Activated T-cell treated with anti-CD3 and anti-CD28 coated beads, Interleukin-2, amount 50 U/mL, for 4 hours (primary cell): Measurements from ENCODE around the gene KCNJ15. TPM values are rescaled to one million over a fixed set of nuclear protein-coding genes. Genes with fewer than 3 reads are reported as not detected.

Source experiments
- ATAC-seq, 2 donors: fragments of 200-7000 bp; cut with Tn5 transposase; one replicate each; pipeline ENCODE4 v1.10.0; 2021
- DNase-seq: peaks from one replicate; pipeline ENCODE4 v3.0.0-alpha.2; 2020
- H3K27me3 Mint-ChIP-seq: one replicate; pipeline ENCODE4 v1.8.0; 2021; ENCODE audit warnings: low read depth, mixed read lengths
- H3K36me3 Mint-ChIP-seq: one replicate; pipeline ENCODE4 v1.8.0; 2022; ENCODE audit warnings: mixed read lengths; ENCODE audit not compliant: insufficient read depth
- H3K4me1 Mint-ChIP-seq: one replicate; pipeline ENCODE4 v1.8.0; 2021; ENCODE audit warnings: low read depth, mixed read lengths
- H3K4me3 Mint-ChIP-seq: one replicate; pipeline ENCODE4 v1.8.0; 2021; ENCODE audit warnings: mild to moderate bottlenecking, moderate library complexity, mixed read lengths
- H3K9me3 Mint-ChIP-seq: one replicate; pipeline ENCODE4 v1.8.0; 2021; ENCODE audit warnings: mixed read lengths
- total RNA-seq, 3 donors: library from RNA; stranded (reverse); gene quantifications; one replicate each; pipeline ENCODE4 v1.2.1, GENCODE V29; 2021

KCNJ15 gene
- total RNA-seq, 3 donors from 2014 or later = 0.29 to 0.46 (median 0.40) TPM

- H3K9me3 Mint-ChIP-seq = no peaks in the 10 kb centered on the region
- no peaks in the 10 kb centered on the region for H3K36me3 Mint-ChIP-seq
- H3K4me3 Mint-ChIP-seq = no peak overlapping the region
- DNase-seq = no peak
- peak; percentile 36 to 46 for ATAC-seq
- H3K27me3 Mint-ChIP-seq = no peaks in the 10 kb centered on the region
- peaks cover 25% of the 10 kb centered on the region for H3K4me1 Mint-ChIP-seq
Measured at GRCh38 chr21:38327984-38328383, 71.2 kb downstream of the KCNJ15 start.

GRCh38 chr21:38329162-38329561 is 72.4 kb downstream of the KCNJ15 start:
- Mint-ChIP-seq H3K27me3 (no peaks in the 10 kb centered on the region), H3K4me3 (no peak overlapping the region), H3K9me3 (no peaks in the 10 kb centered on the region), H3K36me3 (no peaks in the 10 kb centered on the region), H3K4me1 (peaks cover 13% of the 10 kb centered on the region)
- no peak for ATAC-seq
- no peak for DNase-seq

- Mint-ChIP-seq H3K36me3 (no peaks in the 10 kb centered on the region), H3K9me3 (no peaks in the 10 kb centered on the region), H3K27me3 (no peaks in the 10 kb centered on the region), H3K4me3 (no peak overlapping the region), H3K4me1 (no peaks in the 10 kb centered on the region)
- ATAC-seq (no peak), DNase-seq (no peak)
Measured at GRCh38 chr21:38330666-38331065, 73.9 kb downstream of the KCNJ15 start.

GRCh38 chr21:38333301-38334272 is 76.8 kb downstream of the KCNJ15 start:
- no peak overlapping the region for H3K4me3 Mint-ChIP-seq
- H3K9me3 Mint-ChIP-seq = no peaks in the 10 kb centered on the region
- no peak for DNase-seq
- no peaks in the 10 kb centered on the region for H3K36me3 Mint-ChIP-seq
- H3K27me3 Mint-ChIP-seq = no peaks in the 10 kb centered on the region
- no peak for ATAC-seq
- H3K4me1 Mint-ChIP-seq = no peaks in the 10 kb centered on the region

- no peaks in the 10 kb centered on the region for H3K36me3 Mint-ChIP-seq
- H3K4me1 Mint-ChIP-seq = no peaks in the 10 kb centered on the region
- H3K27me3 Mint-ChIP-seq = no peaks in the 10 kb centered on the region
- DNase-seq (no peak), ATAC-seq (no peak)
- no peaks in the 10 kb centered on the region for H3K9me3 Mint-ChIP-seq
- H3K4me3 Mint-ChIP-seq = no peak overlapping the region
Measured at GRCh38 chr21:38334866-38335265, 78.1 kb downstream of the KCNJ15 start.

GRCh38 chr21:38337793-38338192 is 81.0 kb downstream of the KCNJ15 start:
- Mint-ChIP-seq H3K9me3 (no peaks in the 10 kb centered on the region), H3K4me1 (no peaks in the 10 kb centered on the region), H3K4me3 (no peak overlapping the region), H3K27me3 (no peaks in the 10 kb centered on the region), H3K36me3 (no peaks in the 10 kb centered on the region)
- DNase-seq (no peak), ATAC-seq (no peak)

- H3K9me3 Mint-ChIP-seq = no peaks in the 10 kb centered on the region
- ATAC-seq = no peak
- no peak for DNase-seq
- no peaks in the 10 kb centered on the region for H3K27me3 Mint-ChIP-seq
- H3K36me3 Mint-ChIP-seq = no peaks in the 10 kb centered on the region
- no peak overlapping the region for H3K4me3 Mint-ChIP-seq
- H3K4me1 Mint-ChIP-seq = no peaks in the 10 kb centered on the region
Measured at GRCh38 chr21:38340131-38340530, 83.3 kb downstream of the KCNJ15 start.

GRCh38 chr21:38341546-38342012 is 84.8 kb downstream of the KCNJ15 start:
- Mint-ChIP-seq H3K4me1 (no peaks in the 10 kb centered on the region), H3K27me3 (no peaks in the 10 kb centered on the region), H3K9me3 (no peaks in the 10 kb centered on the region), H3K36me3 (no peaks in the 10 kb centered on the region), H3K4me3 (no peak overlapping the region)
- no peak for DNase-seq
- ATAC-seq = no peak

GRCh38 chr21:38342739-38343138 is 85.9 kb downstream of the KCNJ15 start:
- H3K9me3 Mint-ChIP-seq = no peaks in the 10 kb centered on the region
- DNase-seq (no peak), ATAC-seq (no peak)
- H3K4me3 Mint-ChIP-seq = no peak overlapping the region
- no peaks in the 10 kb centered on the region for H3K4me1 Mint-ChIP-seq
- H3K27me3 Mint-ChIP-seq = no peaks in the 10 kb centered on the region
- no peaks in the 10 kb centered on the region for H3K36me3 Mint-ChIP-seq

GRCh38 chr21:38343691-38344090 is 86.9 kb downstream of the KCNJ15 start:
- no peaks in the 10 kb centered on the region for H3K27me3 Mint-ChIP-seq
- H3K9me3 Mint-ChIP-seq = no peaks in the 10 kb centered on the region
- ATAC-seq (no peak), DNase-seq (no peak)
- H3K4me1 Mint-ChIP-seq = peaks cover 2% of the 10 kb centered on the region
- H3K36me3 Mint-ChIP-seq = no peaks in the 10 kb centered on the region
- no peak overlapping the region for H3K4me3 Mint-ChIP-seq

- DNase-seq (no peak), ATAC-seq (no peak)
- no peaks in the 10 kb centered on the region for H3K36me3 Mint-ChIP-seq
- no peak overlapping the region for H3K4me3 Mint-ChIP-seq
- H3K9me3 Mint-ChIP-seq = no peaks in the 10 kb centered on the region
- peaks cover 1% of the 10 kb centered on the region for H3K27me3 Mint-ChIP-seq
- peaks cover 10% of the 10 kb centered on the region for H3K4me1 Mint-ChIP-seq
Measured at GRCh38 chr21:38346286-38346685, 89.5 kb downstream of the KCNJ15 start.

GRCh38 chr21:38349111-38349746 is 92.4 kb downstream of the KCNJ15 start:
- Mint-ChIP-seq H3K36me3 (no peaks in the 10 kb centered on the region), H3K4me1 (peaks cover 18% of the 10 kb centered on the region), H3K27me3 (peaks cover 1% of the 10 kb centered on the region), H3K4me3 (no peak overlapping the region), H3K9me3 (no peaks in the 10 kb centered on the region)
- ATAC-seq = peak; percentile 54 to 60
- DNase-seq = no peak

- DNase-seq (no peak), ATAC-seq (no peak)
- Mint-ChIP-seq H3K4me3 (no peak overlapping the region), H3K27me3 (peaks cover 2% of the 10 kb centered on the region), H3K9me3 (no peaks in the 10 kb centered on the region), H3K36me3 (no peaks in the 10 kb centered on the region), H3K4me1 (peaks cover 18% of the 10 kb centered on the region)
Measured at GRCh38 chr21:38349977-38350376, 93.2 kb downstream of the KCNJ15 start.

- H3K36me3 Mint-ChIP-seq = no peaks in the 10 kb centered on the region
- ATAC-seq (no peak), DNase-seq (no peak)
- H3K4me1 Mint-ChIP-seq = peaks cover 18% of the 10 kb centered on the region
- no peak overlapping the region for H3K4me3 Mint-ChIP-seq
- no peaks in the 10 kb centered on the region for H3K9me3 Mint-ChIP-seq
- H3K27me3 Mint-ChIP-seq = peaks cover 6% of the 10 kb centered on the region
Measured at GRCh38 chr21:38350684-38351083, 93.9 kb downstream of the KCNJ15 start.
